Lower lobe of right lung (tissue), 2 donors: ENCODE results near the gene CCNJL. TPM values are rescaled to one million over a fixed set of nuclear protein-coding genes. Genes with fewer than 3 reads are reported as not detected.

Source experiments
- ATAC-seq, 2 donors: fragments of 200-7000 bp; cut with Tn5 transposase; one replicate each; pipeline ENCODE4 v1.9.1; 2020 to 2022; ENCODE audit warnings: mild to moderate bottlenecking in 2 of 2, moderate library complexity in 2 of 2
- DNase-seq: peaks from one replicate; pipeline ENCODE4 v3.0.0-alpha.2; 2020
- H3K27ac ChIP-seq: fragments of 200-600 bp; one replicate; pipeline ENCODE4 v1.8.0; 2022
- H3K27me3 ChIP-seq: fragments of 200-600 bp; one replicate; pipeline ENCODE4 v1.8.0; 2022; ENCODE audit warnings: low read depth
- H3K36me3 ChIP-seq: fragments of 200-600 bp; one replicate; pipeline ENCODE4 v1.8.0; 2022; ENCODE audit warnings: mild to moderate bottlenecking
- H3K4me1 ChIP-seq: fragments of 200-600 bp; one replicate; pipeline ENCODE4 v1.8.0; 2022
- H3K4me3 ChIP-seq: fragments of 200-600 bp; one replicate; pipeline ENCODE4 v1.8.0; 2022; ENCODE audit warnings: mild to moderate bottlenecking
- H3K9me3 ChIP-seq: fragments of 200-600 bp; one replicate; pipeline ENCODE4 v1.8.0; 2022
- CTCF ChIP-seq: fragments of 200-600 bp; IDR thresholded peaks from one replicate; pipeline ENCODE4 v1.8.0; 2022; ENCODE audit warnings: antibody characterized with exemption, mild to moderate bottlenecking
- intact Hi-C: fragments of 100-400 bp; cut with DNase I; formaldehyde crosslinking; loops from one replicate; pipeline ENCODE4 v1.11.0; 2022
- long read RNA-seq: library from polyadenylated mRNA; unstranded; transcript quantifications from one replicate; pipeline ENCODE4 v2.0.0, GENCODE V29; 2021
- total RNA-seq: library from RNA; stranded (reverse); fragmentation: NEBNext Ultra II Directional; extraction: Animal tissue kit (Norgen Biotek cat#: 25700); gene quantifications from one replicate; pipeline ENCODE4 v1.2.1, GENCODE V29; 2021
- donor health status: DM: no; HTN: yes; CAD: no; lungs with severe emphysema.

The CCNJL gene
- total RNA-seq: 15.5 TPM
- long read RNA-seq, partial matches to known transcripts: 4 of 24 reads
- long read RNA-seq, other reads (novel, unspliced or antisense): 18 of 24 reads

- Histone ChIP-seq H3K4me3 (peak within 1 kb of the TSS; percentile 86), H3K4me1 (peaks cover 24% of the 10 kb centered on the region), H3K9me3 (no peaks in the 10 kb centered on the region), H3K27me3 (no peaks in the 10 kb centered on the region), H3K36me3 (no peaks in the 10 kb centered on the region), H3K27ac (peak within 1 kb of the TSS; percentile 88)
- TF ChIP-seq CTCF: no peak
- peak; percentile 74 for DNase-seq
- intact Hi-C loops: no loop called here
- peak; percentile 89 to 92 for ATAC-seq
Measured at GRCh38 chr5:160312134-160312959, at the start of gene CCNJL. CCNJL (minus strand) TSS chr5:160312564; CDS start chr5:160311923, 641 bp downstream.

- no peaks in the 10 kb centered on the region for H3K9me3 ChIP-seq
Measured at GRCh38 chr5:160361624-160362228, 49.4 kb upstream of the CCNJL start.

GRCh38 chr5:160360310-160360709 is 47.9 kb upstream of the CCNJL start:
- intact Hi-C loops: no loop called here
- no peak for TF ChIP-seq CTCF
- ATAC-seq: no peak
- Histone ChIP-seq H3K27me3 (no peaks in the 10 kb centered on the region), H3K4me1 (peaks cover 47% of the 10 kb centered on the region), H3K9me3 (no peaks in the 10 kb centered on the region), H3K36me3 (no peaks in the 10 kb centered on the region), H3K27ac (peak overlapping the region; percentile 31), H3K4me3 (no peak overlapping the region)
- DNase-seq: no peak

More at GRCh38 chr5:160361624-160362228, 49.4 kb upstream of the CCNJL start:
- H3K4me3 ChIP-seq: no peak overlapping the region
- H3K27ac ChIP-seq: no peak overlapping the region
- intact Hi-C loops: no loop called here
- peaks cover 43% of the 10 kb centered on the region for H3K4me1 ChIP-seq
- H3K36me3 ChIP-seq: no peaks in the 10 kb centered on the region
- H3K27me3 ChIP-seq: no peaks in the 10 kb centered on the region
- TF ChIP-seq CTCF: no peak
- DNase-seq (no peak), ATAC-seq (no peak)

GRCh38 chr5:160359816-160360215 is 47.5 kb upstream of the CCNJL start:
- no peak for DNase-seq
- Histone ChIP-seq H3K27ac (peak overlapping the region; percentile 31), H3K4me3 (no peak overlapping the region), H3K9me3 (no peaks in the 10 kb centered on the region), H3K27me3 (no peaks in the 10 kb centered on the region), H3K4me1 (peaks cover 47% of the 10 kb centered on the region), H3K36me3 (no peaks in the 10 kb centered on the region)
- peak in 1 of 2 donors; percentile 19 for ATAC-seq
- TF ChIP-seq CTCF: no peak
- intact Hi-C loops: no loop called here

- TF ChIP-seq CTCF: no peak
- no peak for ATAC-seq
- Histone ChIP-seq H3K27me3 (no peaks in the 10 kb centered on the region), H3K36me3 (no peaks in the 10 kb centered on the region), H3K4me1 (peaks cover 47% of the 10 kb centered on the region), H3K4me3 (no peak overlapping the region), H3K9me3 (no peaks in the 10 kb centered on the region), H3K27ac (no peak overlapping the region)
- no peak for DNase-seq
- intact Hi-C loops: no loop called here
Measured at GRCh38 chr5:160359242-160359641, 46.9 kb upstream of the CCNJL start.
